GM13977 (cell line): ENCODE results near the gene COL5A2.

Source experiments
- DNase-seq: peaks from one replicate; pipeline ENCODE4 v3.0.0; 2012; ENCODE audit warnings: low spot score
- CTCF ChIP-seq: IDR thresholded peaks from 2 replicates; pipeline ENCODE4 v1.5.1; 2012; ENCODE audit warnings: mild to moderate bottlenecking, control low read depth; ENCODE audit not compliant: insufficient read depth; ENCODE audit errors: extremely low read depth, missing control alignments
- in situ Hi-C: fragments of 300-500 bp; cut with MboI; formaldehyde crosslinking; loops from one replicate; pipeline ENCODE4 v1.12.0; 2022; ENCODE audit warnings: low sequenced_read_pairs, low pct_unique_long_range_greater_than_20kb, mixed read lengths, inconsistent platforms; ENCODE audit not compliant: unreplicated experiment

COL5A2 gene

GRCh38 chr2:189204322-189204941 is 24.9 kb upstream of the COL5A2 start:
- in situ Hi-C loops, result no loop called here
- no peak for TF ChIP-seq CTCF
- DNase-seq, result no peak

- no peak for TF ChIP-seq CTCF
- no peak for DNase-seq
- in situ Hi-C loops, result no loop called here
These were observed 23.7 kb upstream of the COL5A2 start for GRCh38 chr2:189203177-189203799.

- no peak for TF ChIP-seq CTCF
- in situ Hi-C loops, result no loop called here
- DNase-seq, result no peak
These were observed 20.2 kb upstream of the COL5A2 start for GRCh38 chr2:189199797-189200196.

GRCh38 chr2:189192766-189193165 is 13.2 kb upstream of the COL5A2 start:
- DNase-seq, result no peak
- TF ChIP-seq CTCF, result no peak
- in situ Hi-C loops, result no loop called here

GRCh38 chr2:189191766-189192165 is 12.2 kb upstream of the COL5A2 start:
- DNase-seq, result no peak
- in situ Hi-C loops, result no loop called here
- TF ChIP-seq CTCF, result no peak

GRCh38 chr2:189190685-189191084 is 11.1 kb upstream of the COL5A2 start:
- DNase-seq, result no peak
- in situ Hi-C loops, result no loop called here
- no peak for TF ChIP-seq CTCF
